ENCODE results near the gene CDH3.

Gene CDH3

GRCh38 chr16:68644715-68645493 lies at the start of gene CDH3:
TSS of gene CDH3 (plus strand) at chr16:68645310. CDS start at chr16:68645380, 70 bp downstream.
- no peak for DNase-seq

GRCh38 chr16:68596266-68596665 lies 48.8 kb upstream of the CDH3 start:
- no peak for DNase-seq

- DNase-seq = no peak
These were observed 45.5 kb upstream of the CDH3 start for GRCh38 chr16:68599586-68599985.

GRCh38 chr16:68605746-68606145 lies 39.4 kb upstream of the CDH3 start:
- DNase-seq = no peak

- DNase-seq = no peak
These were observed 37.7 kb upstream of the CDH3 start for GRCh38 chr16:68607443-68607842.

GRCh38 chr16:68608330-68608729 lies 36.8 kb upstream of the CDH3 start:
- DNase-seq = no peak

- no peak for DNase-seq
These were observed 32.1 kb upstream of the CDH3 start for GRCh38 chr16:68612996-68613395.

GRCh38 chr16:68617734-68618133 lies 27.4 kb upstream of the CDH3 start:
- DNase-seq = no peak

- no peak for DNase-seq
These were observed 18.6 kb upstream of the CDH3 start for GRCh38 chr16:68626557-68626956.

- DNase-seq = no peak
These were observed 17.1 kb upstream of the CDH3 start for GRCh38 chr16:68627951-68628425.

- no peak for DNase-seq
These were observed 15.7 kb upstream of the CDH3 start for GRCh38 chr16:68629351-68629910.

- no peak for DNase-seq
These were observed 9.0 kb upstream of the CDH3 start for GRCh38 chr16:68636064-68636560.

- DNase-seq = no peak
These were observed 8.3 kb upstream of the CDH3 start for GRCh38 chr16:68636818-68637217.

- DNase-seq = no peak
These were observed 4.1 kb upstream of the CDH3 start for GRCh38 chr16:68640972-68641371.

- DNase-seq = no peak
These were observed 3.1 kb upstream of the CDH3 start for GRCh38 chr16:68642047-68642435.

GRCh38 chr16:68642436-68643101 lies 2.5 kb upstream of the CDH3 start:
- no peak for DNase-seq

- no peak for DNase-seq
These were observed 1.9 kb upstream of the CDH3 start for GRCh38 chr16:68643227-68643626.

GRCh38 chr16:68643847-68644246 lies 1.3 kb upstream of the CDH3 start:
- no peak for DNase-seq

GRCh38 chr16:68644296-68644695 lies 814 bp upstream of the CDH3 start:
- DNase-seq = no peak

GRCh38 chr16:68645494-68646388 lies 631 bp downstream of the CDH3 start:
- DNase-seq = no peak

GRCh38 chr16:68646953-68647659 lies 2.0 kb downstream of the CDH3 start:
- no peak for DNase-seq

- DNase-seq = no peak
These were observed 6.0 kb downstream of the CDH3 start for GRCh38 chr16:68651136-68651535.
